ENCODE results near the gene PXK.

- no peak for TF ChIP-seq CTCF (IDR thresholded peaks at IDR 0.05)
- no peak for TF ChIP-seq POLR2AphosphoS5 (IDR thresholded peaks at IDR 0.05)
- no peak for TF ChIP-seq POLR2A (IDR thresholded peaks at IDR 0.05)
These were observed 26.1 kb downstream of the PXK start for GRCh38 chr3:58358808-58359207.
